ENCODE measurements around the gene CAGE1.

DNA sequence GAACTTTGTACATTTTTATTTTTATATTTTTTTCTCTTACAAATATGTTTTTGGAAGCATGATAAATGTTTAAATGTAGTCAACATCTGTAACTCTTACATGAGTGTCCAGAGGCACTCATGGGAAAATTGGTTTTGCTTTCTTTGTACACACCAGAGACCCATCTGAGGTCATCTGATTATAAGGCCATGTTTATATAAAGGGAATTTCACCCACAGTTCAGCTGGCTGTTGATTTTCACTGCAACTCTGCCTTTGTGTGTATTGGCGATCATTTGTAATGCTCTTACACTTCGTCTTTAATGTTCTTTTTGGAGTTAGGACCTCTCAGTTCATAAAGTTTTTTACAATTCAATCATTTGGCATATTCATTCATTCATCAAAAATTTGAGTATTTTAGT, 28.1 kb upstream of the CAGE1 start:
- TF ChIP-seq, protein P1, sequence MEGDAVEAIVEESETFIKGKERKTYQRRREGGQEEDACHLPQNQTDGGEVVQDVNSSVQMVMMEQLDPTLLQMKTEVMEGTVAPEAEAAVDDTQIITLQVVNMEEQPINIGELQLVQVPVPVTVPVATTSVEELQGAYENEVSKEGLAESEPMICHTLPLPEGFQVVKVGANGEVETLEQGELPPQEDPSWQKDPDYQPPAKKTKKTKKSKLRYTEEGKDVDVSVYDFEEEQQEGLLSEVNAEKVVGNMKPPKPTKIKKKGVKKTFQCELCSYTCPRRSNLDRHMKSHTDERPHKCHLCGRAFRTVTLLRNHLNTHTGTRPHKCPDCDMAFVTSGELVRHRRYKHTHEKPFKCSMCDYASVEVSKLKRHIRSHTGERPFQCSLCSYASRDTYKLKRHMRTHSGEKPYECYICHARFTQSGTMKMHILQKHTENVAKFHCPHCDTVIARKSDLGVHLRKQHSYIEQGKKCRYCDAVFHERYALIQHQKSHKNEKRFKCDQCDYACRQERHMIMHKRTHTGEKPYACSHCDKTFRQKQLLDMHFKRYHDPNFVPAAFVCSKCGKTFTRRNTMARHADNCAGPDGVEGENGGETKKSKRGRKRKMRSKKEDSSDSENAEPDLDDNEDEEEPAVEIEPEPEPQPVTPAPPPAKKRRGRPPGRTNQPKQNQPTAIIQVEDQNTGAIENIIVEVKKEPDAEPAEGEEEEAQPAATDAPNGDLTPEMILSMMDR (IDR thresholded peaks at IDR 0.05) = no peak
- no peak for TF ChIP-seq POLR2A (IDR thresholded peaks at IDR 0.05)
